Neutrophil (primary cell): ENCODE measurements around the gene SHPK.

Source experiments
- H3K27ac ChIP-seq: fragments of 200-600 bp; sonication (generic); 2 replicates; pipeline ENCODE4 v1.5.1; 2016; ENCODE audit warnings: mild to moderate bottlenecking, moderate library complexity
- H3K27me3 ChIP-seq: fragments of 200-600 bp; sonication (generic); 2 replicates; pipeline ENCODE4 v1.6.0; 2016; ENCODE audit warnings: mild to moderate bottlenecking
- H3K36me3 ChIP-seq: fragments of 200-600 bp; sonication (generic); 2 replicates; pipeline ENCODE4 v1.5.1; 2017
- H3K4me1 ChIP-seq, 2 experiments: fragments of 200-600 bp in 1 of 2; sonication (generic) in 1 of 2; 1 replicate in 1 of 2; 2 replicates in 1 of 2; pipeline versions ENCODE4 v1.5.1 to v1.6.1; 2013 to 2016; ENCODE audit warnings: low read depth in 1 of 2, low read length in 1 of 2, mild to moderate bottlenecking in 1 of 2, moderate library complexity in 1 of 2; ENCODE audit not compliant: control insufficient read depth in 1 of 2, insufficient read depth in 1 of 2
- H3K4me3 ChIP-seq, 2 experiments: fragments of 200-600 bp in 1 of 2; sonication (generic) in 1 of 2; 1 replicate in 1 of 2; 2 replicates in 1 of 2; pipeline ENCODE4 v1.5.1; 2013 to 2016; ENCODE audit warnings: low read depth in 1 of 2, low read length in 1 of 2, mild to moderate bottlenecking in 1 of 2, moderate library complexity in 1 of 2
- H3K9me3 ChIP-seq: fragments of 200-600 bp; sonication (generic); 2 replicates; pipeline ENCODE4 v1.5.1; 2016
- CTCF ChIP-seq: fragments of 200-600 bp; sonication (generic); IDR thresholded peaks from 2 replicates; pipeline ENCODE4 v1.5.1; 2016; ENCODE audit warnings: antibody characterized with exemption

SHPK gene

GRCh38 chr17:3655766-3656165, 19.7 kb upstream of the SHPK start:
- peaks cover 22% of the 10 kb centered on the region for H3K36me3 ChIP-seq
- H3K4me1 ChIP-seq, result no peaks in the 10 kb centered on the region

GRCh38 chr17:3647769-3648555, 11.9 kb upstream of the SHPK start:
- Histone ChIP-seq H3K4me3 (no peak overlapping the region), H3K27me3 (no peaks in the 10 kb centered on the region), H3K36me3 (peaks cover 5% of the 10 kb centered on the region), H3K9me3 (no peaks in the 10 kb centered on the region), H3K4me1 (no peaks in the 10 kb centered on the region), H3K27ac (no peak overlapping the region)
- no peak for TF ChIP-seq CTCF

More at GRCh38 chr17:3655766-3656165, 19.7 kb upstream of the SHPK start:
- no peaks in the 10 kb centered on the region for H3K27me3 ChIP-seq
- H3K4me3 ChIP-seq, result no peak overlapping the region
- no peak overlapping the region for H3K27ac ChIP-seq
- no peaks in the 10 kb centered on the region for H3K9me3 ChIP-seq
- no peak for TF ChIP-seq CTCF

GRCh38 chr17:3647251-3647650, 11.2 kb upstream of the SHPK start:
- H3K9me3 ChIP-seq, result no peaks in the 10 kb centered on the region
- TF ChIP-seq CTCF, result no peak
- no peaks in the 10 kb centered on the region for H3K27me3 ChIP-seq
- H3K27ac ChIP-seq, result no peak overlapping the region
- H3K36me3 ChIP-seq, result peaks cover 5% of the 10 kb centered on the region
- no peaks in the 10 kb centered on the region for H3K4me1 ChIP-seq
- no peak overlapping the region for H3K4me3 ChIP-seq

GRCh38 chr17:3645310-3645709, 9.3 kb upstream of the SHPK start:
- no peak overlapping the region for H3K4me3 ChIP-seq
- no peaks in the 10 kb centered on the region for H3K27me3 ChIP-seq
- H3K27ac ChIP-seq, result no peak overlapping the region
- peaks cover 7 to 14% of the 10 kb centered on the region in 2 experiments for H3K4me1 ChIP-seq
- no peaks in the 10 kb centered on the region for H3K9me3 ChIP-seq
- TF ChIP-seq CTCF, result no peak
- peaks cover 5% of the 10 kb centered on the region for H3K36me3 ChIP-seq

- H3K4me3 ChIP-seq, result no peak overlapping the region
- H3K4me1 ChIP-seq, result peaks cover 12 to 22% of the 10 kb centered on the region in 2 experiments
- no peak for TF ChIP-seq CTCF
- H3K36me3 ChIP-seq, result peaks cover 5% of the 10 kb centered on the region
- H3K27ac ChIP-seq, result no peak overlapping the region
- H3K9me3 ChIP-seq, result no peaks in the 10 kb centered on the region
- no peaks in the 10 kb centered on the region for H3K27me3 ChIP-seq
Measured at GRCh38 chr17:3643889-3644349, 7.9 kb upstream of the SHPK start.
